Measurements from ENCODE around the gene PIN4.
A peak's percentile ranks its signal among the peaks of the same experiment; 100 is the strongest.

The PIN4 gene

GRCh38 chrX:72238183-72238582 lies 56.6 kb downstream of the PIN4 start:
- H3K27me3 ChIP-seq (ENCODE audit: low read length) = no peaks in the 10 kb centered on the region
- peaks cover 39% of the 10 kb centered on the region for H3K79me2 ChIP-seq (ENCODE audit: insufficient read depth, low read length)
- peak overlapping the region; percentile 77 for H3K4me3 ChIP-seq (ENCODE audit: insufficient read depth, low read length, poor library complexity, severe bottlenecking)
- H3K9ac ChIP-seq (ENCODE audit: low read length) = peak overlapping the region; percentile 77
- TF ChIP-seq CTCF (IDR thresholded peaks at IDR 0.05; ENCODE audit: insufficient read depth, low read length, poor library complexity, severe bottlenecking) (no peak), EZH2phosphoT487 (conservative IDR thresholded peaks at IDR 0.05; ENCODE audit: low read length) (no peak)
- H3K9me2 ChIP-seq (replicated peaks; ENCODE audit: insufficient read depth, low read length) = no peaks in the 10 kb centered on the region
- H3F3A ChIP-seq (ENCODE audit: insufficient read depth) = no peaks in the 10 kb centered on the region
- peak overlapping the region; percentile 85 for H2AFZ ChIP-seq (ENCODE audit: low read depth, low read length, severe bottlenecking)
- no peaks in the 10 kb centered on the region for H3K36me3 ChIP-seq (ENCODE audit: low read length)
- peak overlapping the region; percentile 83 for H3K4me2 ChIP-seq (ENCODE audit: low read depth, low read length, poor library complexity, severe bottlenecking)
- no peaks in the 10 kb centered on the region for H4K20me1 ChIP-seq (ENCODE audit: low read depth, low read length)
- no peak overlapping the region for H3K27ac ChIP-seq (ENCODE audit: low read depth, low read length)
- no peaks in the 10 kb centered on the region for H3K9me3 ChIP-seq (ENCODE audit: insufficient read depth, low read length)

GRCh38 chrX:72238721-72239475 lies 57.3 kb downstream of the PIN4 start, which contains the start of gene ERCC6L:
Gene ERCC6L, minus strand, starts transcription at chrX:72239027. Its CDS starts 116 bp downstream, at chrX:72238911.
- Histone ChIP-seq H3K4me3 (ENCODE audit: insufficient read depth, low read length, poor library complexity, severe bottlenecking) (peak within 1 kb of the TSS; percentile 77), H3K27me3 (ENCODE audit: low read length) (no peaks in the 10 kb centered on the region), H3K9me3 (ENCODE audit: insufficient read depth, low read length) (no peaks in the 10 kb centered on the region), H4K20me1 (ENCODE audit: low read depth, low read length) (no peaks in the 10 kb centered on the region), H3K4me2 (ENCODE audit: low read depth, low read length, poor library complexity, severe bottlenecking) (peak within 1 kb of the TSS; percentile 83), H3K27ac (ENCODE audit: low read depth, low read length) (peak within 1 kb of the TSS; percentile 63), H3F3A (ENCODE audit: insufficient read depth) (no peaks in the 10 kb centered on the region), H3K36me3 (ENCODE audit: low read length) (no peaks in the 10 kb centered on the region), H2AFZ (ENCODE audit: low read depth, low read length, severe bottlenecking) (peak within 1 kb of the TSS; percentile 85), H3K79me2 (ENCODE audit: insufficient read depth, low read length) (peaks cover 38% of the 10 kb centered on the region), H3K9me2 (replicated peaks; ENCODE audit: insufficient read depth, low read length) (no peaks in the 10 kb centered on the region), H3K9ac (ENCODE audit: low read length) (peak within 1 kb of the TSS; percentile 77)
- TF ChIP-seq EZH2phosphoT487 (conservative IDR thresholded peaks at IDR 0.05; ENCODE audit: low read length) (no peak), CTCF (IDR thresholded peaks at IDR 0.05; ENCODE audit: insufficient read depth, low read length, poor library complexity, severe bottlenecking) (no peak)

GRCh38 chrX:72240976-72241375 lies 59.4 kb downstream of the PIN4 start:
- H3K36me3 ChIP-seq (ENCODE audit: low read length) = no peaks in the 10 kb centered on the region
- H3K9me3 ChIP-seq (ENCODE audit: insufficient read depth, low read length) = no peaks in the 10 kb centered on the region
- H3K79me2 ChIP-seq (ENCODE audit: insufficient read depth, low read length) = peaks cover 19% of the 10 kb centered on the region
- no peak overlapping the region for H3K4me2 ChIP-seq (ENCODE audit: low read depth, low read length, poor library complexity, severe bottlenecking)
- no peak overlapping the region for H3K4me3 ChIP-seq (ENCODE audit: insufficient read depth, low read length, poor library complexity, severe bottlenecking)
- H3K9ac ChIP-seq (ENCODE audit: low read length) = no peak overlapping the region
- no peaks in the 10 kb centered on the region for H3K27me3 ChIP-seq (ENCODE audit: low read length)
- TF ChIP-seq CTCF (IDR thresholded peaks at IDR 0.05; ENCODE audit: insufficient read depth, low read length, poor library complexity, severe bottlenecking) (no peak), EZH2phosphoT487 (conservative IDR thresholded peaks at IDR 0.05; ENCODE audit: low read length) (no peak)
- no peaks in the 10 kb centered on the region for H3K9me2 ChIP-seq (replicated peaks; ENCODE audit: insufficient read depth, low read length)
- H2AFZ ChIP-seq (ENCODE audit: low read depth, low read length, severe bottlenecking) = no peak overlapping the region
- no peaks in the 10 kb centered on the region for H3F3A ChIP-seq (ENCODE audit: insufficient read depth)
- no peak overlapping the region for H3K27ac ChIP-seq (ENCODE audit: low read depth, low read length)
- no peaks in the 10 kb centered on the region for H4K20me1 ChIP-seq (ENCODE audit: low read depth, low read length)
